HepG2 (cell line): ENCODE data around the gene CEMP1. TPM values are rescaled to one million over a fixed set of nuclear protein-coding genes. Genes with fewer than 3 reads are reported as not detected.

Source experiments
- ATAC-seq: fragments of 200-7000 bp; cut with Tn5 transposase; 3 replicates; pipeline ENCODE4 v1.9.1; 2020; ENCODE audit warnings: mild to moderate bottlenecking, moderate library complexity
- BruUV-seq: library from RNA; stranded (reverse); fragments of 400-500 nt; replicated peaks from 2 replicates; lab custom pipeline; 2021; lab: Mats Ljungman, UMichigan
- CTCF ChIA-PET: fragments of 300-600 bp; formaldehyde crosslinking; extraction: SDS; loops from one replicate; lab custom pipeline; 2021; ENCODE audit warnings: low total read pairs, inconsistent platforms, low intra/inter-chr PET ratio; lab: Yijun Ruan, JAX
- POLR2A ChIA-PET: fragments of 350-600 bp; sonication (Branson Sonifier 250); formaldehyde crosslinking; loops from one replicate; lab custom pipeline; 2020; ENCODE audit warnings: antibody characterized with exemption, inconsistent platforms; lab: Yijun Ruan, JAX
- DNase-seq: peaks from one replicate; pipeline ENCODE4 v3.0.0-alpha.2; 2015; ENCODE audit warnings: low spot score
- FAIRE-seq: peaks from 3 replicates; lab custom pipeline; 2011; peaks lifted over from hg19 to GRCh38; lab: Jason Lieb, UNC
- H2AFZ ChIP-seq: one replicate; pipeline ENCODE4 v1.6.1; 2011; ENCODE audit warnings: low read length, inconsistent platforms
- H3K27ac ChIP-seq: fragments of 300-600 bp; 3 replicates; pipeline ENCODE4 v1.8.0; 2011; ENCODE audit warnings: mixed run types, mild to moderate bottlenecking, mixed read lengths, low read length, inconsistent platforms; ENCODE audit not compliant: insufficient read depth; ENCODE audit errors: extremely low read length
- H3K27me3 ChIP-seq, 2 experiments: fragments of 200-600 bp in 1 of 2; 2 replicates in 1 of 2; 3 replicates in 1 of 2; pipeline versions ENCODE4 v1.6.0 to v1.8.0; 2011; ENCODE audit warnings: low read length in 2 of 2, mild to moderate bottlenecking in 2 of 2, moderate library complexity in 2 of 2, inconsistent platforms in 1 of 2; ENCODE audit not compliant: insufficient read depth in 2 of 2, control insufficient read depth in 1 of 2
- H3K36me3 ChIP-seq, 2 experiments: fragments of 200-600 bp in 1 of 2; replicated peaks in 1 of 2; 2 replicates in 1 of 2; 3 replicates in 1 of 2; pipeline versions ENCODE4 v1.5.1 to v1.8.0; 2011; ENCODE audit warnings: low read length in 2 of 2, inconsistent platforms in 1 of 2; ENCODE audit not compliant: insufficient read depth in 2 of 2, control insufficient read depth in 1 of 2
- H3K4me1 ChIP-seq: 2 replicates; pipeline ENCODE4 v1.5.1; 2012; ENCODE audit warnings: low read length, inconsistent platforms; ENCODE audit not compliant: insufficient read depth
- H3K4me2 ChIP-seq: 2 replicates; pipeline ENCODE4 v1.6.0; 2011; ENCODE audit warnings: low read depth, low read length, inconsistent platforms
- H3K4me3 ChIP-seq, 3 experiments: fragments of 200-600 bp in 1 of 3; sonication (generic), shearing (Covaris generic) in 1 of 3; replicated peaks in 1 of 3; 2 replicates each; pipeline ENCODE4 v1.5.1; 2011 to 2016; ENCODE audit warnings: low read length in 3 of 3, inconsistent platforms in 2 of 3, low read depth in 2 of 3, mild to moderate bottlenecking in 2 of 3, control low read depth in 1 of 3, mixed read lengths in 1 of 3; ENCODE audit not compliant: insufficient read depth in 1 of 3
- H3K79me2 ChIP-seq: one replicate; pipeline ENCODE4 v1.6.1; 2011; ENCODE audit warnings: low read length, inconsistent platforms; ENCODE audit not compliant: insufficient read depth
- H3K9ac ChIP-seq: 2 replicates; pipeline ENCODE4 v1.6.0; 2011; ENCODE audit warnings: mild to moderate bottlenecking, low read depth, low read length, inconsistent platforms; ENCODE audit not compliant: insufficient read depth
- H3K9me3 ChIP-seq: 2 replicates; pipeline ENCODE4 v1.5.1; 2012; ENCODE audit warnings: mild to moderate bottlenecking, low read length
- H4K20me1 ChIP-seq: 2 replicates; pipeline ENCODE4 v1.6.0; 2011; ENCODE audit warnings: inconsistent platforms, mild to moderate bottlenecking, low read length, moderate library complexity; ENCODE audit not compliant: insufficient read depth
- FOXK1 ChIP-seq: sonication (generic); formaldehyde crosslinking; IDR thresholded peaks from 2 replicates; pipeline ENCODE4 v1.4.0; 2020; ENCODE audit warnings: low read depth, missing genetic modification reagents, borderline replicate concordance
- PHF20 ChIP-seq: sonication (generic); formaldehyde crosslinking; IDR thresholded peaks from 2 replicates; pipeline ENCODE4 v1.5.0; 2020; ENCODE audit warnings: mild to moderate bottlenecking, missing genetic modification reagents
- PHF21A ChIP-seq: sonication (generic); formaldehyde crosslinking; IDR thresholded peaks from 2 replicates; pipeline ENCODE4 v1.5.0; 2020; ENCODE audit warnings: mild to moderate bottlenecking, missing genetic modification reagents
- ZBTB2 ChIP-seq: sonication (generic); formaldehyde crosslinking; IDR thresholded peaks from 2 replicates; pipeline ENCODE4 v1.8.0; 2022; ENCODE audit warnings: low read depth, missing genetic modification reagents
- ZFY ChIP-seq: sonication (generic); formaldehyde crosslinking; IDR thresholded peaks from 2 replicates; pipeline ENCODE4 v1.4.0; 2020; ENCODE audit warnings: missing genetic modification reagents
- ZNF546 ChIP-seq: sonication (generic); formaldehyde crosslinking; conservative IDR thresholded peaks from 2 replicates; pipeline ENCODE4 v1.8.1; 2023; ENCODE audit warnings: mild to moderate bottlenecking, missing genetic modification reagents
- ZNF609 ChIP-seq: sonication (generic); formaldehyde crosslinking; IDR thresholded peaks from 2 replicates; pipeline ENCODE4 v1.4.0; 2020; ENCODE audit warnings: mild to moderate bottlenecking, missing genetic modification reagents, borderline replicate concordance
- WGBS: methylation state at CpG from one replicate; pipeline ENCODE4 v1.1.6; 2017; ENCODE audit warnings: low lambda C conversion rate; 5-methylcytosine and 5-hydroxymethylcytosine counted together
- in situ Hi-C: cut with HindIII; loops from 2 replicates; pipeline ENCODE4 v1.10.0; 2017; ENCODE audit warnings: low pct_unique_long_range_greater_than_20kb; ENCODE audit not compliant: extremely low pct_ligation_motif_present
- intact Hi-C: fragments of 100-400 bp; cut with micrococcal nuclease; formaldehyde crosslinking; loops from one replicate; pipeline ENCODE4 v1.10.0; 2022; ENCODE audit not compliant: unreplicated experiment
- polyA plus RNA-seq, 8 experiments: library from polyadenylated mRNA; depleted of rRNA in 3 of 8; stranded (reverse) in 7 of 8; unstranded in 1 of 8; fragments of >200 nt; fragmentation: Illumina TruSeq in 4 of 8; extraction: Trizol in 4 of 8; gene quantifications; 2 replicates each; pipeline versions ENCODE4 v1.2.1 to v1.2.3, GENCODE V29; 2011 to 2016; ENCODE audit warnings: low read depth in 4 of 8, missing spikeins in 1 of 8, mixed read lengths in 1 of 8; ENCODE audit not compliant: insufficient read depth in 1 of 8
- total RNA-seq, 5 experiments: library from RNA; depleted of rRNA; stranded (reverse); fragments of >200 nt; fragmentation: Illumina TruSeq; extraction: Trizol; gene quantifications; 2 replicates each; pipeline ENCODE4 v1.2.3, GENCODE V29; 2016; ENCODE audit warnings: low read depth in 1 of 5
- TF ChIP-seq, protein P1 (sequence below): sonication (generic); formaldehyde crosslinking; IDR thresholded peaks from 2 replicates; pipeline ENCODE4 v1.4.0; 2020; ENCODE audit warnings: missing genetic modification reagents, borderline replicate concordance

The CEMP1 gene
- total and polyA plus RNA-seq, 2 of the 13 experiments (the other 11 are each of a cell fraction or from before 2014, with no cell fraction given), result not detected

DNA sequence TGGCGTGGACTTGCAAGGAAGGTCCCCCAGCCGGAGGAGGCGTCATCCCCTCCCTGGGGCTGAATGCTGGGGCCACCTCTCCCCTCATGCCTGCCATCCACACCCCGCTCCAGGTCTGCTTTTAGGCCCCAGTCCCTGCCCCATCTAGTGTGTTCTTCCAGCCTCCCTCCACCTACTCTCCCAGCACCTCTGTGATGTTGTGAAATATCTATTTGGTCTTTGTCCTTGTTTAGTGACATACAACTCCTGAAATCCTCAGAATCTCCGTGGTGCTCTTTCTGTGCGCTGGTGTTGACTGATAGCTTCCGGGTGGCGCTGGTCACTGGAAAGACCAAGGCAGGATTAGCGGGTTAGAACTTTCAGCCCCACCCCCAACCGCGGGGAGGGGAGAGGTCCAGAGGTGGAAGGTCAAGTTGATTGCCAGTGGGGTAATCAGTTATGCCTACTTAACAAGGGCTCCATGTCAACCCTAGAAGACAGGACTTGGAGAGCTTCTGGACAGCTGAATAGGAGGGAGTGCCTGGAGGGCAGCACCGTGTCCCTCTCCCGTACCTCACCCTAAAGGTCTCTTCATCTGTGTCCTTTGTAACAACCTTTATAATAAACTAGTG is 46.2 kb downstream of the CEMP1 start (continued):
- TF ChIP-seq, protein P1, sequence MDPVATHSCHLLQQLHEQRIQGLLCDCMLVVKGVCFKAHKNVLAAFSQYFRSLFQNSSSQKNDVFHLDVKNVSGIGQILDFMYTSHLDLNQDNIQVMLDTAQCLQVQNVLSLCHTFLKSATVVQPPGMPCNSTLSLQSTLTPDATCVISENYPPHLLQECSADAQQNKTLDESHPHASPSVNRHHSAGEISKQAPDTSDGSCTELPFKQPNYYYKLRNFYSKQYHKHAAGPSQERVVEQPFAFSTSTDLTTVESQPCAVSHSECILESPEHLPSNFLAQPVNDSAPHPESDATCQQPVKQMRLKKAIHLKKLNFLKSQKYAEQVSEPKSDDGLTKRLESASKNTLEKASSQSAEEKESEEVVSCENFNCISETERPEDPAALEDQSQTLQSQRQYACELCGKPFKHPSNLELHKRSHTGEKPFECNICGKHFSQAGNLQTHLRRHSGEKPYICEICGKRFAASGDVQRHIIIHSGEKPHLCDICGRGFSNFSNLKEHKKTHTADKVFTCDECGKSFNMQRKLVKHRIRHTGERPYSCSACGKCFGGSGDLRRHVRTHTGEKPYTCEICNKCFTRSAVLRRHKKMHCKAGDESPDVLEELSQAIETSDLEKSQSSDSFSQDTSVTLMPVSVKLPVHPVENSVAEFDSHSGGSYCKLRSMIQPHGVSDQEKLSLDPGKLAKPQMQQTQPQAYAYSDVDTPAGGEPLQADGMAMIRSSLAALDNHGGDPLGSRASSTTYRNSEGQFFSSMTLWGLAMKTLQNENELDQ (CRISPR knock-in tag), result no peak
- TF ChIP-seq ZFY (CRISPR knock-in tag) (peak; percentile 52; the same call in 1 of the 2 replicates), PHF20 (peak; percentile 47; the same call in 1 of the 2 replicates), FOXK1 (CRISPR knock-in tag) (peak; percentile 67; the same call in 1 of the 2 replicates), PHF21A (peak; percentile 92)

GRCh38 chr16:2483939-2484897 is 47.0 kb downstream of the CEMP1 start:
- no peaks in the 10 kb centered on the region for H3K27me3 ChIP-seq
- peaks cover 56% of the 10 kb centered on the region for H3K4me1 ChIP-seq
- BruUV-seq, result no TSS peak
- CTCF ChIA-PET, result no interaction called here
- WGBS, result 59% methylated on average over 11 of the region's 16 CpGs
- peak overlapping the region; percentile 58 for H3K9ac ChIP-seq
- H2AFZ ChIP-seq, result no peak overlapping the region
- H3K27ac ChIP-seq, result peak overlapping the region; percentile 72
- H4K20me1 ChIP-seq, result peaks cover 31% of the 10 kb centered on the region
- POLR2A ChIA-PET, result interaction anchor here (0.9 to 1.6 kb wide), 4 partner anchors 9 to 329 kb away, joined by 4 to 9 read pairs (median 5); partner anchors contain the start of genes TBC1D24, TEDC2 and TRAF7
- peaks cover 0 to 4% of the 10 kb centered on the region in 2 experiments; a peak in 1 of 5 replicates for H3K36me3 ChIP-seq
- H3K4me2 ChIP-seq, result peak overlapping the region; percentile 84
- intact Hi-C loops, result no loop called here
- H3K79me2 ChIP-seq, result peaks cover 43% of the 10 kb centered on the region
- ATAC-seq, result peak; percentile 50
- H3K9me3 ChIP-seq, result no peaks in the 10 kb centered on the region
- DNase-seq, result no peak
- no peak for FAIRE-seq
- in situ Hi-C loops, result no loop called here
- peak overlapping the region; percentile 15 to 59 (median 35); a peak in 4 of 6 replicates for H3K4me3 ChIP-seq
- TF ChIP-seq ZBTB2 (CRISPR knock-in tag) (no peak), ZNF609 (CRISPR knock-in tag) (no peak), ZNF546 (0 out of 2 replicates have a peak, but pooled peaks have one; percentile 25)
